NCI-H2171 (cell line): ENCODE data around the gene DRP2.
A peak's percentile ranks its signal among the peaks of the same experiment; 100 is the strongest.
"Not testable (repeated sequence)": the region's sequence is repeated elsewhere in the genome, so short reads cannot be mapped to it uniquely, and the experiment has no call there.

Experiments used
- DNase-seq: peaks from one replicate; lab custom pipeline; 2025; lab: John Stamatoyannopoulos, UW

The DRP2 gene

DNA sequence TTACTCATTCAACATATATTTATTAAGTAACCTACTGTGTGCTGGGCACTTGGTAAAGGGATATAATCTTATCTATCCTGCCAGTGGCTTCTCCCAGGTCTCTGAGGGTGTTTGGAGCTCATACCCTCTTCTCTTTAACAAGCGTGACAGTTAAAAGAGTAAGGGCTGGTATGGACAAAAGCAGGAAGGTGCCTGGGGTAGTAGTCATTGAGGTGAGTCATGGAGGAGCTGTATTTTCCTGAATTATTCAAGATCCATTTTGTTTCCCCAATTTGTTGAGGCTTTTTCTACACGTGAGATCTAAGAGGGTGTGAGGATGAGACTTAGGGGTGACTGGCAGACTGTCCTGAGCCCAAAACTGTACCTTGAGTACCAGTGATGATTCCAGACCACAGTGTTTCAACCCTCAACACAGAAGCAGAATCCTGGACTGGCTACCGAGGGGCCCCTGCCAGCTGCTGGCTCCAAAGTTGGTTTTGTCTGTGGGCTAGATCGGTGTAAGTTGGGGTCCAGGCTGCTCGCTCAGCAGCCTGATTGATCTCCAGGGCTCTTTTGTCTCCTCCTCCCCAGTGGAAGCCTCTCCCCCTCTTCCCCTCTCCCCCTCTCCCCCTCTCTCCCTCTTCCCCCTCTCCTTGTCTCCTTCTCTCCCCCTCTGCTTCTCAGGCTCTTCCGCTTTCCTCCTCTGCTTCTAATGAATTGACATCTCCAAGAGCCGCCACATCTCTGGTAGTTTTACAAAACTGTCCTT lies at the start of gene DRP2:
DRP2 (plus strand) TSS at position 671 of the 748 bp plus-strand sequence. CDS start 11,862 bp downstream, outside the sequence.
- no peak for DNase-seq

GRCh38 chrX:101171883-101172400 lies 47.6 kb upstream of the DRP2 start:
- no peak for DNase-seq

DNA sequence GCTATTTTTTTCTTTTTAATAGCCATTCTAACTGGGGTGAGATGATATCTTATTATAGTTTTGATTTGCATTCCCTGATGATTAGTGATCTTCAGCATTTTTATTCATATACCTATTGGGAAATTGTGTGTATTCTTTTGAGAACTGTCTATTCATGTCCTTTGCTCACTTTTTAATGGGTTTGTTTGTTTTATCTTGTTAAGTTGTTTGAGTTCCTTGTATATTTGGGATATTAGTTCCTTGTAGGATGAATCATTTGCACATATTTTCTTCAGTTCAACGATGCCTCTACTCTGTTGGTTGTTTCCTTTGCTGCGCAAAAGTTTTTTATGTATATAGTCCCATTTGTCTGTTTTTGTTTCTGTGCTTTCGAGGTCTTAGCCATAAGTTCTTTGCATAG lies 43.1 kb upstream of the DRP2 start:
- no peak for DNase-seq

GRCh38 chrX:101184876-101185275 lies 34.7 kb upstream of the DRP2 start:
- peak; percentile 5 for DNase-seq

DNA sequence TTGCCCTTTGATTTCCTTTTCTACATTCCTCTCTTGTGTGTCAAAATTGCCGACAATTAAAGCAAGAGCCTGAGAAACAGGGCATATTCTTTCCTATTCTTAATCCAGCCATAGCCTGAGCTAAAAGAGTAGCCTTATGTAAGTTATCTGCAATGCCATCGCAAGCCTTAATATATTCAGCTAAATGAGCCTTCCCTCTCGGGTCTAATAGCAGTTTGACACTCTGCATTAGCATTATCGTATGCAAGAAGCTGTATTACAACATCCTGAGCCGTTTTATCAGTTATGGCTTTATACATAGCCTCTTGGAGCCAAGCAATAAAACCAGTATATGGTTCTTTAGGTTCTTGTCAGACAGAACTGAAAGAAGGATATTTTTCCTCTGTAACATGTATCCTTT lies 31.6 kb upstream of the DRP2 start:
- DNase-seq: not testable (repeated sequence)

DNA sequence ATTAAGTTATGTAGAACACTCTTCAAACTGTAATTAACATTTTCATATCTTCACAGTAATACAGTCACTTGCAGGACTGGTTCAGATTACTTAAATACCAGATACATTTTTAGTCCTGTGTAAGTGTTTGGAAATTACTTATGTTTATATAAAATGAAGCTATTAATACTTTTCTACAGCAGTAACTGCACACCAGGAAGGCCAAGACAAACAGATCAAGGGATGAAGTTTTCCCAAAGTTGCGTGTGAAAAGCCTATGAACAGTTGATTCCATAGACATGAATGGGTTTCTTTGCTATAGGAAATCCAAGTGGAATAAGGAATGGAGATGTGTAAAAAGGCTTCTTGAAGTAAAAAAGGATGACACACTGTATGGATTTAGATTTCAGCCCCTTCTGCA lies 28.9 kb upstream of the DRP2 start:
- no peak for DNase-seq

- no peak for DNase-seq
Observed at GRCh38 chrX:101191217-101191750, 28.3 kb upstream of the DRP2 start.

GRCh38 chrX:101195442-101196173 lies 24.0 kb upstream of the DRP2 start:
- DNase-seq: no peak

DNA sequence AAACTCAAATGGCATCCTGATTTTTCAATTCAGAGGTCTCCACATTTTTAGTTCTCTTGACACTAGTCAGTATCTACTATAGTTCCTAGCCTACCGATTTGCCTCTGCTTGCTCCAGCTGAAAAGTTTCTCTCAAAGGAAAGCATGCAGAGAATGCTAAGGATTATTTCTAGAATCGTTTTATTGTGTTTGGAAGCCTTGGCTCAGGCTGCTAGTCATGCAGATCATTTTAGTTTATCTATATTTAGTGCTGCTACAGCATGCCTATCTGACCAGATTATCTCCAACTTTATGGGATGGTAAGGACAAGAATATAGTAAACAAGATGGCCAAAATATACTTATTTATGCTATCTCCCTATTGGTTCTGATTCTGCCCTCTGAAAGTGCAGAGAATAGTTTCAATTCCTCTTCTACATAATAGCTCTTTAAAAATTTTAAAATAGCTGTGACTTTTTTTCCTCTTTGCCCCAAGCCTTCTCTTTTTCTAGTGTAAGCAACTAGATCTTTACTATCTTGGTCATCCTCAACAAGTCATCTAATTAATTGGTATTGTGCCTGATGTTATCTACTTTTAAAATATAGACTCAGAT lies 15.7 kb upstream of the DRP2 start:
- no peak for DNase-seq

GRCh38 chrX:101206471-101206870 lies 13.1 kb upstream of the DRP2 start:
- peak; percentile 0 for DNase-seq

GRCh38 chrX:101208152-101208905 lies 11.3 kb upstream of the DRP2 start:
- no peak for DNase-seq

GRCh38 chrX:101210630-101211029 lies 9.0 kb upstream of the DRP2 start:
- DNase-seq: peak; percentile 10

GRCh38 chrX:101217689-101218088 lies 1.9 kb upstream of the DRP2 start:
- no peak for DNase-seq

DNA sequence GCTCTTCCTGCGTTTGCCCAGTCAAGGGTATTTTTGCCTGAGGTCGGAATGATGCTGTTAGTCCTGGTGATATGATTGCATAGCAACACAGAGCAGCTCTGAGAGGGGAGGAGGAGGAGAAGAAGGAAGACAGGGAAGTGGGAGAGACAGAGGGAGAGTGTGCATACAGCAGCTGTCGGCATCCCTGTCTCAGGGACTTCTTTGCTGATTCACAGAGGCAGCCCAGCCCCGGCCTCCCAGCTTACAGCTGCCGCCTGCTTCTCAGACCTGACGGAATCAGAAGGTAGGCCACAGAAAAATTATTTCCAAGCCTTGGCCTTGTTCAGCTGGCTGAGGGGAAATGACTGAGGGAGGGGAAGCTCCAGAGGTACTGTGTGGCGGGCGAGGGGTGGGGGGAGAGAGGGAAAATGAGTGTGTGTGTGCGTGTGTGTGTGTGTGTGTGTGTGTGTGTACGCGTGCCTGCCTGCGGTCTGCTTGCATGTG lies 319 bp downstream of the DRP2 start:
- no peak for DNase-seq

DNA sequence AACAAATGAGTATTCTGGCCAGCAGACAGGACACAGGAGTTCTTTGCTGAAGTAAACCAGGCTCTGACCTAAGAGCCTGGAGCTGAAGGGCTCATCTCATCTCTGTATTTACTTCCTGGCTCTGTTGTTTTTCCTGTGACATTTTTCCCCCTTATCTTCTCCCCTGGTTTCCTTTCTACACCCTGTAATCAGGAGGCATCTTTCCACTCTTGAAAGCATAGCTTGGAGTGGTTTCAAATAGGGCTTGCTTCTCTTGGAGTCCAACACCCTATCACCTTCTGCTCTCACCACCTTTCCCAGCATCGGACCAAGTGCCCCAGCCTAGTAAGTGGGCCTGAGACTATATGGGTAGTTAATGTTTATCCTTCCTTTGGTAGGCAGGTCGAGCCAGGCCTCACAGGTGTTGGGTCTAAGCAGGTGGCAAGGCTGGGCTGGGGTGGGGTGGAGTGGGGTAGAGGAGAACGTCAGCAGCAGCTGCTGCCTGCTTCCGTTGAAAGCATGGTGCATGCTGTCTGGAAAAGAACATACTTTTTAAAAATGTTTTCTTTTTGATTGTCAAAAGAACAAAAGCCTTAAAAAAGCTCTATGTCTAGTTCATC lies 1.2 kb downstream of the DRP2 start:
- DNase-seq: no peak

DNA sequence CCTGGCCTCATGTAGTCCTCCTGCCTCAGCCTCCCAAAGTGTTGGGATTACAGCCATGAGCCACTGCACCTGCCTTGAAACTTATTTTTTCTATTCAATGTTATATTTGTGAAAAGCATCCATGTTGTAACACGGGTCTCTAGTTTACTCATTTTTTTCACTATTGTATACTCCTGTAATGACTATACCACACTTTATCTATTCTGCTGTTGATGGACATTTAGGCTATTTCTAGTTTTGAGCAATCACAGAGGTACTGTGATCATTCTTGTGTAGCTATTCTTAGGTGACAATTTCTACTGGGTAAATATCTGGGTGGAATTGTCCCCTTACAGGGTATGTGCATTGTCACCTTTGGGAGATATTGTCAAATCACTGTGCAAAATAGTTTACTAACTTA lies 3.6 kb downstream of the DRP2 start:
- no peak for DNase-seq

DNA sequence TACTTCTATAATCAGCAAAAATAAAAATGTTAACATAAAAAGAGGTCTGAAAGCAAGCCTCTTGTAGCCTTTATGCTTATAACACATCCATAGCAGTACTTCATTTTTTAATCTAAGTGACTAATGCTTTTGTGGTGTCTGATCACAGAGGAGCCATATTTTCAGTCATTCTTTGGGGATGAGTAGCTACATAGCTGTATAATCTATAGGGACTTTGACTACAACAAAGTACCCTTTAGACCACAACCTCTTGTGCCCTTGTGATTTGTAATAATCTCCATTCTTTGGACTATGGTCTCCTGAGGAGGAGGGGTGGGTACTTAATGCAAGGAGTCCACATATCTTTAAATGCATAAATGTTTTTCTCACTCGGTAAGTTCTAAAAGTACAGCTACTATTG lies 9.6 kb downstream of the DRP2 start:
- DNase-seq: no peak

DNA sequence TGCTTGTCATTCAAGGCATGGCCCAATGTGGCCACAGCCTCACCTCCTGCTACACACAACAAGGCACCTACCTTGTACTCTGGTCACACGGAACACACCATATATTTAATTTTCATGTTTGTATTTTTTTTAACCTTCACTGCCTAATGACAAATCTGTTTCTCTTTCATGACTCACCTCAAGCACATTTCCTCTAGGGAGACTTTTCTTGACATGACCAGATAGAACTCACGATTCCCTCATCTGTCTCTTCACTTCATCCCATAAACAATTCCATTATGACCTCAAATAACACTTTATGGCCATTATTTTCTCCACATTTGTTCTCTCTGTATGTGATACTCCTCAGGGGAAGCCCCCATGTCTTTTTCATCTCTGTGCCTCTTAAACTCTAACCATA lies 11.1 kb downstream of the DRP2 start:
- no peak for DNase-seq

- DNase-seq: no peak
Observed at GRCh38 chrX:101231080-101231479, 11.5 kb downstream of the DRP2 start.

DNA sequence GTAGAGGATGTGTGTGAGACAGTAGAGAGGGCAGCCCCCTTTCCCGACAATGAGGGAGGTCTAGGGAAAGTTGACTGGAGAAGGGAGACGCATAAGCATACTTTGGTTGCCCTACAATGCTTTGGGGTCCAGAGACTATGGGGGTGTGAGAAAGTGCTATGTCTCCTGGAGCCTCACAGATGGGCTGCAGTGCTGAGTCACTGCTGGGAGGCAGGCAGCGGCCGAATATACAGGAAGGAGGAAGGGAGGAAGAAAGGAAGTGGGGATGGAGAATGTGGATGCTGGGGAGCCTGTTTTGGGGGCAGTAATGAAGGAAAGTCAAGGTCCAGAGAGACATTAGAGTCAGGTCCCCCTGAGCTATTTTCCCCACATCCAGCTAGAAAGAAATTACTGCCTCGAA lies 12.7 kb downstream of the DRP2 start:
- no peak for DNase-seq

GRCh38 chrX:101237041-101237440 lies 17.5 kb downstream of the DRP2 start:
- DNase-seq: no peak
